Measurements from ENCODE around the gene SMIM35.

GRCh38 chr11:118074091-118074685 is 12.6 kb downstream of the SMIM35 start:
- TF ChIP-seq CREB5 (CRISPR knock-in tag; IDR thresholded peaks at IDR 0.05; ENCODE audit: low read depth) (no peak), CSRNP3 (CRISPR knock-in tag; IDR thresholded peaks at IDR 0.05) (no peak), TCF4 (CRISPR knock-in tag; IDR thresholded peaks at IDR 0.05; ENCODE audit: borderline replicate concordance) (no peak), POU6F1 (CRISPR knock-in tag; IDR thresholded peaks at IDR 0.05; ENCODE audit: borderline replicate concordance, low read depth) (no peak), SNAI2 (CRISPR knock-in tag; IDR thresholded peaks at IDR 0.05) (no peak), ARNTL (CRISPR knock-in tag; IDR thresholded peaks at IDR 0.05; ENCODE audit: borderline replicate concordance, low read depth) (no peak)

Measured in SK-N-SH treated with all-trans-retinoic acid at 6 μM for 48 hours (cell line).